Measurements from ENCODE around the gene ZBED1.

Gene ZBED1

DNA sequence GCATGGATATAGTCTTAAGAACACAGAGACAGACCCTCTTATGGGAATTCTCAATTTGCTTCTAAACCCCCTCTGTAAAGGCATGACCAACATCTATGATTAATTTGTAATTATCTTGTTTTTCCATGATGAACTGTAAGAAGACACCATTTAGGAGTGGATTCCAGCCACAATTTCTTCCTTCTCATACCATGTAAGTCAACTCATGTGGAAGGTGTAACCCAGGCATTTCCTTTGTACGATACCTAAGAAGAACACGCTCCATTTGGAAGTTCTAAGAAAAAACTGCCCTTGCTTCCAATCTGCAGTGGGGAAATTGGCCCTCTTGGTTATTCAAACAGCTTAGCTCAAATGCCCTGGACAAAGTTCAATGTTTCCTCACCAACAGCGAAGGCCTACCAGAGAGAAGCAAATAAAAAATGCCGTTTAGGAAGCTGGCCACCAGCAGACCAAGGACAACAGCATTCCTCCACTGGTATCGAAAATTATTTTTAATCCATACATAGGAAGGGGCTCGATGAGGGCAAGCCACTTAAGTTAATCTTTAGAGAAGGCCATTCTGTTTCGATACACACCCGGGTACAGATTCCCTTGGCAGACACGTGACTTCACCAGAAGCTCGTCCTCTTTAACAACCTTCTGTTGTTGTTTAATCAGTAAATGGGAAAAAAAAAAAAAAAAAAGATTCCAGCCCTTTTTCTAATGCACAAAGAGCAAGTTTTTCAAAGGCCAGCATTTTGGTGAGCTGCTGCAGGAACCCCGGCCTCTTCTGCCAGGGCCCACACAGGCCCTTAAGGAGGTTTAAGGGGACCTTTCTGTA is 2.6 kb downstream of the ZBED1 start:
- TF ChIP-seq POLR2A (IDR thresholded peaks at IDR 0.05; ENCODE audit: low read length), result no peak
- TF ChIP-seq GATA1 (IDR thresholded peaks at IDR 0.05; ENCODE audit: low read depth, low read length), result no peak
- DNase-seq, result no peak

DNA sequence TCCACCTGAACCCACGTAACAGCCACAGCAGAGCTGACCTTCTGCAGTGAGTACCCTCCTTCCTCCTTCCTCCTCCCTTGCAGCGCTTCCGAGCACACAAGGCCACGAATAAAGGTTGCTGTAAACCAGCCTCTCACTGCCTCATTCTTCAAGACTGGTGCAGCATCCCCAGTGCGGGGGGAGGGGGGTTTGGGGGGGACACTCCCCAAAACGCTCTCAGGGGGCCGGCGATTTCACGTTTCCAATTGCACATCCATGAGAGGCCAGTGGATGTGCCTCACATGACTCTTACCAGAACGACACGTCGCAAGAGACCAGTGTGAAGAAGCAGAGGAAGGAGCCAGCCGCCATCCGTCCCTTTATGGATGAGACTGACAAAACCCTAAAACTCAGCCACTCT is 5.2 kb downstream of the ZBED1 start:
- no peak for TF ChIP-seq POLR2A (IDR thresholded peaks at IDR 0.05; ENCODE audit: low read length)
- DNase-seq, result no peak

DNA sequence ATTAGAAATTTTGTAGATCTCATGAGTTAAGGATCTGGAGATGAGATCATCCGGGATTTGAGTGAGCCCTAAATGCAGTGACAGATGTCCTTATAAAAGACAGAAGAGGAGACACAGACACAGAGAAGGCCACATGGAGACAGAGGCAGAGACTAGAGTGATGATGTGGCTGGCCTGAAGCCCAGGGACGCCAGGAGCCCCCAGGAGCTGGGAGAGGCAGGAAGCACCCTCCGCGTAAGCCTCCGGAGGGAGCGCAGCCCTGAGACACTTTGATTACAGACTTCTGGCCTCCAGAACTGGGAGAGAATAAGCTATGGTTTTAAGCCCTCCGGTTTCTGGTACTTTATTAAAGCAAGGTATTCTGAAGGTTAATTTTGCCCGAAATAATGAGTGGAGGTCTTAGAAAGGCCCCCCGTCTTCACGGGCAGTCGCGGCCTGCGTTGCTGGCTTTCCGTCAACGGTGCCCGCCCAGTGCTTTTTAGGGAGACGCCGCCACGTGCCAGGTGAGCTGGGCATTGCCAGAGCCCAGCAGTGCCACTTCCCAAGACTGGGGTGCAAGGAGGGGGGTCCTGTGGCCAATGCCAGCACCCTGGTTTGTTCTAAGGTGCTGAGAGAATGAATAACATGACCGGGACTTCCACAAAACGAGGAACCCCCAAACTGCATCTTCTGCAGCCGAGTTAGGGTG is 8.1 kb downstream of the ZBED1 start:
- TF ChIP-seq POLR2A (IDR thresholded peaks at IDR 0.05; ENCODE audit: low read length) (no peak), GATA1 (IDR thresholded peaks at IDR 0.05; ENCODE audit: low read depth, low read length) (no peak)

DNA sequence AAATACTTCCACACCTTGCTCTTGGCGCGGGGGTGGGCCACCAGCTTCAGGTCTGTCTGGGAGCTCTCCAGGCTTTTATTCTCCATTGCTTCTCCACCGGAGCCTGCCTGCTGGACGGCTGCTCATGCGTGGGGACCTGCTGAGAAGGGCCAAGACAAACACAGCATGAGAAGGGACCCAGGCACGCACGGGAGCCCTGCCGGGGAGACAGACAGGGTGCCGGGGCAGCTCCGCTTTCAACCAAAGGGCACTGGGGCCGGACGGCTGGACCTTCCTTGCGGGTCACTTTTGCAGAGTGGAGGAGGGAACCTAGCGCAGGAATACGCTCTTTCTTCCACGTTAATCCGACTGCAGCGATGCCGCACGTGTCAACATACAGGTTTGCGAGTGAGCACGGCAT is 10.1 kb downstream of the ZBED1 start:
- no peak for TF ChIP-seq POLR2A (IDR thresholded peaks at IDR 0.05; ENCODE audit: low read length)
- no peak for TF ChIP-seq GATA1 (IDR thresholded peaks at IDR 0.05; ENCODE audit: low read depth, low read length)
- no peak for DNase-seq

More for the DNA sequence above, 8.1 kb downstream of the ZBED1 start:
- no peak for DNase-seq

DNA sequence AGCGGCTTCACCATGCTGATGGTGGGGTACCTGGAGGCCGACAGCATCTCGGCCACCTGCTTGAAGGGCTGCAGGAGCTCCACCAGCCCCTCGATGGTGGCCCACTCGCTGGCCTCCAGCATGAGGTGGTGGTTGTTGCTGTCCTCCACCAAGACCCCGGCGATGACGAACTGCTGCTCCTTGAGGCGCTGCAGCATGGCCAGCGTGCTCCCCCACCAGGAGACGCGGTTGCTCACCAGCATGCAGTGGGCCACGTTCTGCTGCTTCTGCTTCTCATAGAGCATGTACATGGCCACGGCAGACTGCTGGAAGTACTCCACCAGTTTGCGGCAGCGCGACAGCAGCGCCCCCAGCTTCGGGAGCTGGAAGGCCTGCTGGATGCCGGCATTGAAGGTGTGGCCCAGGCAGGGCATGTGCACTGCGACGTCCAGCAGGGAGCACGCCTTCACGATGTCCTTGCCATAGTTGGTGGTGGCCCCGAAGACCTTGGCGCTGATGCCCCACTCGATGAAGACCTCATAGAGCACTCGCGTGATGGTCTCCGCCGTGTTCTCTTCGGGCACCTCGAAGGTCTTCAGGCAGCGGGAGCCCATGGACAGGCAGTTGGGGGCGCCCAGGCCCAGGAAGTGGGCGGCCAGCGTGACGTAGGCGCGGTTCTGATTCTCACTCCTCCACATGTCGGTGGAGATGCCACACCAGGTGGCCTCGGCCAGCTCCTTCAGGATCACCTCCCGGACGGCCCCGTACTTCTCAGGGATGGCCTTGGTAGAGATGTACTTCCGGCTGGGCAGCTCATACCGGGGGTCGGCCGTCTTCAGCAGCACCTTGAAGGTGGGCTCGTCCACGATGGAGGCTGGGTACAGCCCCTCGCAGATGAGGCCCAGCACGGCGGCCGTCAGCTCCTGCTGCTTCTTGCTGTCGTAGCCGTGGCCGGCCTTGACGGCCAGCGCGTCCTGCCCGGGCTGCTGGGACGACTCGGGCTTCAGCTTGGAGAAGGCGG is 11.0 kb downstream of the ZBED1 start:
- TF ChIP-seq GATA1 (IDR thresholded peaks at IDR 0.05; ENCODE audit: low read depth, low read length) (no peak), POLR2A (IDR thresholded peaks at IDR 0.05; ENCODE audit: low read length) (no peak)
- no peak for DNase-seq

DNA sequence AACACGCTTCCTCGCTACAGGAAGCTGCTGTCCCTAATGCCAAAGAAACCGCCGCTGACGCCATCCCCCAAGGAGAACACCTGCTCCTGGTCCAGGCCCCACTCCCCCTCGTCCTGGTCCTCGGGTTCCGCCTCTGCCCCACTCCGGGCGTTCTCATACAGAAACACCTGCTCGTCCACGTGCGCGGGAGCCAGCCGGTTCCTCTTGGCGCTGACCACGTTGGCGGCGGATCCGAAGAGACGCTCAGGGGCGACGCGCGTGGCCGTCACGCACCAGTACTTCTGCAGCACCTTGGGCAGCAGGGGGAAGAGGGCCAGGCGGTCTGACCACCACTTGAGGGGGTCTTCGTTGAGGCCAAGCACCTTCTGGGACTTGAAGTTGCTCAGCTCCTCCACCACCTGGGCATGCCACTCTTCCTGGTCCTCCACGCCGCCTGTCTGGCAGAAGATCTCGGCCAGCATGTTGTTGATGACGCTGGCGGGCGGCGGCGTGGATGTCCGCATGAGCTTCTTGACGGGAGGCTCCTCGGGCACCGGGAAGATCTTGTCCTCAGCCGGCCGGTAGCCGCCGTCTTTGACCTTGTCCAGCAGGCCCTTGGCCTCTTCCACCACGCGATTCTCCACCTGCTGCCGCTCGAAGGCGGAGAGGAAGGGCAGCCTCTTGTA is 12.0 kb downstream of the ZBED1 start:
- no peak for DNase-seq
- TF ChIP-seq GATA1 (IDR thresholded peaks at IDR 0.05; ENCODE audit: low read depth, low read length) (no peak), POLR2A (IDR thresholded peaks at IDR 0.05; ENCODE audit: low read length) (no peak)

DNA sequence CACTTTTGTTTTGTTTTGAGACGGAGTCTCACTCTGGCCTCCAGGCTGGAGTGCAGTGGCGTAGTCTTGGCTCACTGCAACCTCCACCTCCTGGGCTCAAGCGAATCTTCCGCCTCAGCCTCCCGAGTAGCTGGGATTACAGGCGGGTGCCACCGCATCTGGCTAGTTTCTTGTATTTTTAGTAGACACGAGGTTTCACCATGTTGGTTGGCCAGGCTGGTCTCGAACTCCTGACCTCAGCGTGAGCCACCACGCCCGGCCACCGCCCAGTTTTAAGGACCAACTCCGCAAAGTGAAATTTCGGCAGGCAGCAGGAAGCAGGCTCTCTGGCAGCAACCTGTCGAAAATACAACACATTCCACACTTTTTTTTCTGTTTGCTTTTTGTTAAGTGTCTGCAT is 13.4 kb downstream of the ZBED1 start:
- TF ChIP-seq GATA1 (IDR thresholded peaks at IDR 0.05; ENCODE audit: low read depth, low read length), result no peak
- TF ChIP-seq POLR2A (IDR thresholded peaks at IDR 0.05; ENCODE audit: low read length), result no peak

DNA sequence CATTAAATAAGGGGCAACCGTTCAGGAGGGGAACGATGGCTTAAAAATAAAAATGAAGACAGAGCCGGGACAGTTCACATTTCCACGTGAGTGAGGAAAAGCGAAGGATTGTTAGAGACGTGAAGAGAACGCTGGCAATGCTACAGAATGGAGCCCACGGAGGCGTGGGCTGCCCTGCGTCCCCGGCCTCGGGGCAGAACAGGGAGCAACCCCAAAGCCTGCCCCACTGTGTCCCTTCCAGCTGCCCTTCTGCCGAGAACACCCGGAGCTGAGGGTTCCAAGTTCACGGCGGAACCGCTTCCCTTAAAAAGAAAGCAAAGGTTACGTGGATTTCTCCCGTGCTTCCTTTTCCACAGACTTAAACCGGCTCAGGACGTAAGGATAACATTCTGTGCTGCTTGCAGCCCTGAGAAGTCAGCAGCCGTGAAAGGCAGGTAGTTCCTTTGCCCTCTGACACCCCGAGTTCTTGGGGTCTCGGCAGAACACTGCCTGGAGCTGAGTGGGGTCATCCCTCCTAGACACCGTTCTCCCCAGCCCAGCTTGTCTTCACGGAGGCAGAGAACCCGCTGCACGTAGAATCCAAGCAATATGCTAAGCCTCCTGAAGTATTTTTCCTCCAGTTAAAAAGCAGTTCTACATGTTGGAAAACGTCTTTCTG is 14.2 kb downstream of the ZBED1 start:
- DNase-seq, result no peak
- TF ChIP-seq GATA1 (IDR thresholded peaks at IDR 0.05; ENCODE audit: low read depth, low read length) (no peak), POLR2A (IDR thresholded peaks at IDR 0.05; ENCODE audit: low read length) (no peak)

More for the DNA sequence above, 13.4 kb downstream of the ZBED1 start:
- no peak for DNase-seq

DNA sequence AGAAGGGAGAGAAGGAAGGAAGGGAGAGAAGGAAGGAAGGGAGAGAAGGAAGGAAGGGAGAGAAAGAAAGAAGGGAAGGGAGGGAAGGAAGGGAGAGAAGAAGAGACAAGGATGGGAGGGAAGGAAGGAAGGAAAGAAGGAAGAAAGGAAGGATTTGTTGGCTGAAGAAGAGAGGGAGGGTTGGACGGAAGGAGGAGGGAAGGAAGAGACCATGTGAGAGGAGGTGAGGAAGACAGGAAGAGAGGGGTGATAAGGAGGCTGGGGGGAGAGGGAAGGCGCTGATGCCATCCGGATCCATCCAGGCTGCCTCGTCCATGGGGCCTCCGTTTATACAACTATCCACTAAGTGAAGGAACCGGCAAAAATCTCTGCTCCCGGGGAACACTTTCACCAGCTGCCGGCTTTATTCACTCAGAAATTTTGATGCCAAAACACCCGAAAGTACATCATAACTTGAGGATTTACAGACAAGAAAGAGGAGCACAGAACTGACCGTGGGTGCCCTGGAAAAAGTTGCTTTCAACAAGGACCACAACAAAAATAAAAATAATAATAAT is 14.9 kb downstream of the ZBED1 start:
- DNase-seq, result no peak

DNA sequence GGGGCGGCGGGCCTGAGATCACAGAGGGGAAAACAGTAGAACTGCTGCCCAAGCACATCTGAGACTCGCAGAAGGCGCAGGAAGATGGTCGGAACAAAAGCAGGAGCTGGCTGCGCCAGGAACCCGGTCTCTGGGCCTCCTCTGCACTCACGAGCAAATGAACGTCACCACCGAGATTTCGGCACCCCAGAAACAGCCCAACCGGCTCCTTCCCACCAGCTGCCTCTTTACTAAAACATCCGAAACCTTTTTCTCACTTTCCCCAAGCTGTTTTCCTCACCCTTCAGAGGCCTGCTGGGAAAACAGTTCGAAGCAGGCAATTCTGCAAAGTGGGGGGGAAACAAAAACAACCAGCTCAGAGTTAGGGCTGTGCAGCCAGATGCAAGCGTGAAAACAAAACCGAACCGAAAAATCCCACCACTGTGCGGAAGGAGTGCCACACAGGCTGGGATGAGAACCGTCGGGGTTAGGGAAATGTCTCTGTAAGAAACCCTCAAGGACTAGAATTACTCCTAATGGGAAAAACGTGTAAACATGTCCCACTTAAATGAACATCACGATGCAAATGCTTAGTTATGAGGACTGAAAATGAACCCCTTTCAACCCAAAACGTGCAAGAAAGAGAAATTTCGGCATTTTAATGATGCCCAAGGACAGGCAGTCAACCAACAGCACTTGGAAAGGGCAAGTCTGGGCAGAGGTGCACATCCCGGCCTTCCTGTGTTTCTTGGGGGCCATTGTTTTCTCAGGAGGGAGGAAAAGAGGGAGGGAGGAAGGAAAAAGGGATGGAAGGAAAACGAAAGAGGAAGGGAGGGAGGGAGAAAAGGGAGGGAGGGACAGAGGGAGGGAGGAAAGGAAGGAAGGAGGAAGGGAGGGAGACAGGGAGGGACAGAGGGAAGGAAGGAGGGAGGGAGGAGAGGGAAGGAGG is 15.8 kb downstream of the ZBED1 start:
- DNase-seq, result no peak
- no peak for TF ChIP-seq GATA1 (IDR thresholded peaks at IDR 0.05; ENCODE audit: low read depth, low read length)
- no peak for TF ChIP-seq POLR2A (IDR thresholded peaks at IDR 0.05; ENCODE audit: low read length)

More for the DNA sequence above, 14.9 kb downstream of the ZBED1 start:
- TF ChIP-seq POLR2A (IDR thresholded peaks at IDR 0.05; ENCODE audit: low read length) (no peak), GATA1 (IDR thresholded peaks at IDR 0.05; ENCODE audit: low read depth, low read length) (no peak)

DNA sequence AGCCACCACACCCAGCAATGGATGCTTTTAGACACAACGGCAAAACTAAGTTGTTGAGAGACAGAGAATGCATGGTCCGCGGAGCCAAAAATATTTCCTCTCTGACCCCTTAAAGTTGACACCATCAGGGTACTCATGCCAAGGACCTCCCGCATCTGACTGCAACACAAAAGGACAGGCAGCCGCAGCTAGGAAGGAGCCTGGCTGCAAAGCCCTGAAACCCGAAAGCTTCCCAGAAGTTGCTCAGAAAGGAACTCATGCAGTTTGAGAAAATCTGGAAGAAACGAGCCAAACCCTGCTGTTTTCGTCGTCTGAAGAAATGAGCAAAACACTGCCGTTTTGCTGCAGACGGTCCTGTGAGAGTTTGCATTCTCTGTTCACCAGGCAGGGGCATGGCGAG is 16.5 kb downstream of the ZBED1 start:
- TF ChIP-seq GATA1 (IDR thresholded peaks at IDR 0.05; ENCODE audit: low read depth, low read length) (no peak), POLR2A (IDR thresholded peaks at IDR 0.05; ENCODE audit: low read length) (no peak)
- DNase-seq, result no peak

Measured in erythroblast (primary cell).